Suppressor macrophage treated with lipopolysaccharide for 1 hour (primary cell): Measurements from ENCODE around the gene SYNDIG1.
"Not testable (repeated sequence)": the region's sequence is repeated elsewhere in the genome, so short reads cannot be mapped to it uniquely, and the experiment has no call there.

ENCODE experiments used
- DNase-seq, 3 donors: peaks; one replicate each; pipeline ENCODE4 v3.0.0-alpha.2; 2020 to 2022

Gene SYNDIG1

GRCh38 chr20:24493661-24494459 lies 24.4 kb downstream of the SYNDIG1 start:
- no peak for DNase-seq

- no peak for DNase-seq
Observed at GRCh38 chr20:24494460-24494920, 25.1 kb downstream of the SYNDIG1 start.

- DNase-seq: no peak
Observed at GRCh38 chr20:24495266-24495665, 25.8 kb downstream of the SYNDIG1 start.

- DNase-seq: peak in 1 of 3 donors; percentile 1
Observed at GRCh38 chr20:24497851-24498250, 28.4 kb downstream of the SYNDIG1 start.

- no peak for DNase-seq
Observed at GRCh38 chr20:24498641-24499040, 29.2 kb downstream of the SYNDIG1 start.

- no peak for DNase-seq
Observed at GRCh38 chr20:24499472-24499871, 30.0 kb downstream of the SYNDIG1 start.

- no peak for DNase-seq
Observed at GRCh38 chr20:24501764-24502556, 32.5 kb downstream of the SYNDIG1 start.

- no peak for DNase-seq
Observed at GRCh38 chr20:24502661-24503060, 33.2 kb downstream of the SYNDIG1 start.

- no peak for DNase-seq
Observed at GRCh38 chr20:24503352-24503931, 34.0 kb downstream of the SYNDIG1 start.

GRCh38 chr20:24504331-24505285 lies 35.2 kb downstream of the SYNDIG1 start:
- DNase-seq: no peak

- no peak for DNase-seq
Observed at GRCh38 chr20:24506146-24506545, 36.7 kb downstream of the SYNDIG1 start.

- DNase-seq: no peak
Observed at GRCh38 chr20:24506696-24507095, 37.3 kb downstream of the SYNDIG1 start.

GRCh38 chr20:24507182-24507853 lies 37.9 kb downstream of the SYNDIG1 start:
- DNase-seq: no peak

- not testable (repeated sequence) for DNase-seq
Observed at GRCh38 chr20:24512441-24512840, 43.0 kb downstream of the SYNDIG1 start.

- no peak for DNase-seq
Observed at GRCh38 chr20:24518515-24518914, 49.1 kb downstream of the SYNDIG1 start.

GRCh38 chr20:24519476-24519875 lies 50.0 kb downstream of the SYNDIG1 start:
- DNase-seq: no peak

GRCh38 chr20:24521032-24521431 lies 51.6 kb downstream of the SYNDIG1 start:
- no peak for DNase-seq

- no peak for DNase-seq
Observed at GRCh38 chr20:24522452-24523330, 53.3 kb downstream of the SYNDIG1 start.

GRCh38 chr20:24523661-24524060 lies 54.2 kb downstream of the SYNDIG1 start:
- DNase-seq: no peak

GRCh38 chr20:24528583-24529368 lies 59.3 kb downstream of the SYNDIG1 start:
- no peak for DNase-seq
